ENCODE measurements around the gene CAMK2B. TPM values are rescaled to one million over a fixed set of nuclear protein-coding genes. Genes with fewer than 3 reads are reported as not detected.
A peak's percentile ranks its signal among the peaks of the same experiment; 100 is the strongest.
"Not testable (repeated sequence)": the region's sequence is repeated elsewhere in the genome, so short reads cannot be mapped to it uniquely, and the experiment has no call there.

Gene CAMK2B
- total RNA-seq, 1 donor from 2014 or later, result 0.20 TPM

DNA sequence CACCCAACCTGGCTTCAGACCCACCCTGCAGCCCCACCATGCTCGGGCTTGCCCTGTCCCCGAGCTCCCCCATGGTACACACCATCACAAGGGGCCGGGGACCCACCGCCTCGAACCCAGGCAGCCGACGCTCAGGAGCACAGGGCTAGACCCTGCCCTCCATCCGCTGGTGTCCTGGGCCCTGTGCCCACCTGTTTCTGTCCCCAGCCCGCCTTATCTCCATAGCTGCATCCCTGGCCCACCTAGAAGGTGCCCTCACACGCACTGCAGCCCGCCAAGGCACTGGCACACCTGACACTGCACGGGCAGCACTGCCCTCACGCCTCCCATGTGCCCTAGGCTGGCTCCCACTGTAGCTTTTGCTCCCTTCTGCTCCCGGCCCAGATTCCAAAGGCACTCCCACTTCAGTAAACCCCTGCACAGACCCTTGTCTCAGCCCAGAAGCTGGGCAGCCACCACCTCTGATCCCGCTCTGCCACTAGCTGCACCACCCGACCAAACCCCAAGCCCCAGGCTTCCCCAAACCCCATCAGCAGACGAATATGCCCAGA, 107.5 kb downstream of the CAMK2B start:
- DNase-seq (ENCODE audit: low read depth), result no peak

DNA sequence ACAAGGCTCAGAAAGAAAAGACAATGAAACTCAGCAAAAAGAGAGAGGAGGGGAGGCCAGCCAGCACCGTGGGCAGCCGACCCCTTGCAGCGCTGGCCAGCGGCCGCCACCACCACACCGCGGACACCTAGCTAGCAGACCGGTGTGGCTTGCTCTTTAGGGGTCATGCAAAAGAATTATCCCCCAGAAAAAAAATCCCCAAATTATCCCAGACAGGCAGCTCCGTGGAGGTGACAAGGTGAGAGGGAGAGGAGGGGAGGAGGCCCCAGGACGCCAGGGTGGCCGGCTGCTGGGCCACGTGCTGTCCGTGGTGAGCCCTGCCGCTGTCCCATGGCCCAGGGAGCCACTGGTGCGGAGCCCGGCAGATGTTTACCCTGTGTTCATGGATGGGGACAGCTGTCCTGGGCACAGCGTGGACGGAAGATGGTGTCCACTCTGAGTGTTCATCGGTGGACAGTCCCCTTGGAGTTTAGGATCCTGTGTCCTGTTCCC, 108.1 kb downstream of the CAMK2B start:
- DNase-seq (ENCODE audit: low read depth), result no peak

DNA sequence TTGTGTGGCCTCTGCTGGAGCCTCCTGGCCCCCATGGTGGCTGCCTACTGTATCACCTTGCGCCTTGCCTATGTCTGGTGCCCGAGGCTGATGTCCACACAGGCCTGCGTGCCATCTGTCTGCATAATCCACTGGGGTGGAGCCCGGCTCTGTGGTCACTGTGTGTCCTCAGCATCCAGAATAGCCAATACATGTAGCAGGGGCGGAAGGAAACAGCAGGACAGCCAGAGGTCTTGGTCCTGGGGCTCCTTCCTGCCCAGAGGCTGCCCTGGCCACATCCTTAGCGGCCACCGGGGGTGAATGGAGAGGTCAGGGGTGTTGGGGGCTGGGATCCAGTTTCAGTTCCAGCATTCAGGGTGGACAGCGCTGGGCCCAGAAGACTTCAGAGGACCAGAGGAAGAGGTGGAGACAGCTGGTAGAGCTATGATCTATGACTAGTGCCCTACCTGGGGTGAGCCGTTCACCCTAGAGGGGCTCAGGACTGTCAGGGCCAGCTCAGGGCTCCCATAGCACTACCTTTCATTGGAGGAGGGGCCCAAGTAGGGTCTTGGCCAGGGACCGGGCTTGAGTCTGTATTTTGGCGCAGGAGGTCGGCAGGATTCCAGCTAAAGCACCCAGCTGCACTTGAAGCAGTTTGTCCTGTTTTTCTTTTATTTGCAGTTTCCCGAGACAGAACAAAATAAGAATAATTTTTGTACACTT, 108.7 kb downstream of the CAMK2B start:
- DNase-seq (ENCODE audit: low read depth), result no peak

DNA sequence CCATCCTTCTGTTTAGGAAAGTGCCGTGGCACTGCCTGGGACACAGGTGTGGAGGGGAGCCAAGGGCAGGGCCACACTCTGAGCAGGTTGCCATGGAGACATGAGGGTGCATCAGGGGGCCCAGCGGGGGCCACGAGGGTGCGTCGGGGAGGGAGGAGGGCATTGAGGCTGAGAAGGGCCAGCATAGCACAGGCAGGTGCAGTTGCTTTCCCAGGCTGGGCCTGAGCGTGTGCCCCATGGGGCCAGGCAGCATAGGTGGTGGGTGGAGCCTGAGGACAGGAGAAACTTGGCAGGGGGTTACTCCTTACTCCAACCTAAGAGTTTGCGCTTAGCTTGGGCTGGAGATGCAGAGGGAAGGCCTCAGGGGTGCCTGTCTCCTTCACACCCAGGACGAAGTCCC, 109.4 kb downstream of the CAMK2B start:
- no peak for DNase-seq (ENCODE audit: low read depth)

DNA sequence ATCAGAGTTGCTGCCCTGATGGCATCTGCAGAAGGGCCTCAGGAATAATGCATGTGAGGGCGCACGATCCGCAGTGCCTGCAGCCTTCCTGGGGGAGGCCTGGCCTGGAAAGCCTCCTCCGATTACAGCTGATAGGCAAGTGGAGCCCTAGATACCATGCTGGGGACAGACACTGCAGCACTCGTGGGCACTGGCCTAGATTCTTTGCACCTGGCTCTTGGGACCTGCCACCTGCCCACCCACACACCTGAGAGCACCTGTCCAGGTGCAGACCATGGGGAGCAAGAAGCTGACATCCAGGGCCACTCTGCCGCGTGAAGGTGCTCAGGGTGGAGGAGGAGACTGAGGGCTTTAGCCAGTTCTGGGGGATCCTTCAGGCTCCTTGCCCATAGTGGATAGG, 109.9 kb downstream of the CAMK2B start:
- no peak for DNase-seq (ENCODE audit: low read depth)

DNA sequence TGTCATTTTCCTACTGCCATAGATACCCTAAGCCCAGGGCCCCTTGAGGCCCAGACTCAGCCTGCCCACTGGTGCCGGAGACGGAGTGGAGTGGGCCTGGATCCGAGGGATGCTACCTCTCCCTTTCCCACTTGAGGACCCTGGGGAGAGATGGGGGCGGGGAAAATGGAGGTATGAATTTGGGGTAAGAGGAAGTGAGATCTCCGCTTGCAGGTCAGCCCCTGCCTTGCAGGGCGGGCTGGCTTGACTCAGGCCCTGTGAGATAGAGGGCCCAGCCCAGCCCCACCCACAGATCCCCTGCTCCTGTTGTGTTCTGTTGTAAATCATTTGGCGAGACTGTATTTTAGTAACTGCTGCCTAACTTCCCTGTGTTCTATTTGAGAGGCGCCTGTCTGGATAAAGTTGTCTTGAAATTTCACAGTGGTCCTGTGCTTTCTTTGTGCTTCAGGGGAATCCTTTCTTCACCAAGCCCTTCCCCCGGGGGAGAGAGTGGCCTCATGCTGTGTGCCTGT, 111.5 kb downstream of the CAMK2B start:
- DNase-seq (ENCODE audit: low read depth), result no peak

DNA sequence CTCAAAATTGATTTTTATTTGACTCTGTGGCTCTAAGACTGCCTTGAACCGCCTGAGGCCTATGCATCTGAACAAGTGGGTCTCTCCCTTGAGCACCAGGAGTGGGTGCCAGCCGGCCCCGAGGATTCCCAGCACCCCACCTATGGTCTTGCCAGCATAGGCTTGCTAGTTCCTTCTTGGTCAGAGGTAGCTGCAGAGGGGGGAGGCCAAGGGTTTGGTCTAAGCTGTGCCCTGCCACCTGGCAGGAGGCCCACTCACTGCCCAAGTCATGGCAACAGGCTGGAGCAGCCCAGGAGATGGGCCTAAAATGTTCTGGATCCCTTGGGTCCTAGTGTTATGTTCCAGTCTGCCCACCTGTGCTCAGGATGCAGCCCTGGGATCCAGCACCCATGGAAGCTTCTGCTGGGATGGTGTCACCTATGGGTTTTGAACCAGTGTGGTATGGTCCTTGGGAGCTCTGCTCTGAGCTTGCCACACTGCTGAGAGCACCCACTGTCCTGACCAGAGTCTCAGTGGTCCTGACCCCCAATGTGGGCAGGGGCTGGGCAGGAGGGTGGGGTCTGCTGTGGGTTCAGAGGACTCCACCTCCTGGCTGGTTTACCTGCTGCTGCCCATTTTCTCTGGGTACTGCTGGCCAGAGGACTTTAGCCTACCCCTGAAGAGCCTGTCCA, 112.1 kb downstream of the CAMK2B start:
- no peak for DNase-seq (ENCODE audit: low read depth)

DNA sequence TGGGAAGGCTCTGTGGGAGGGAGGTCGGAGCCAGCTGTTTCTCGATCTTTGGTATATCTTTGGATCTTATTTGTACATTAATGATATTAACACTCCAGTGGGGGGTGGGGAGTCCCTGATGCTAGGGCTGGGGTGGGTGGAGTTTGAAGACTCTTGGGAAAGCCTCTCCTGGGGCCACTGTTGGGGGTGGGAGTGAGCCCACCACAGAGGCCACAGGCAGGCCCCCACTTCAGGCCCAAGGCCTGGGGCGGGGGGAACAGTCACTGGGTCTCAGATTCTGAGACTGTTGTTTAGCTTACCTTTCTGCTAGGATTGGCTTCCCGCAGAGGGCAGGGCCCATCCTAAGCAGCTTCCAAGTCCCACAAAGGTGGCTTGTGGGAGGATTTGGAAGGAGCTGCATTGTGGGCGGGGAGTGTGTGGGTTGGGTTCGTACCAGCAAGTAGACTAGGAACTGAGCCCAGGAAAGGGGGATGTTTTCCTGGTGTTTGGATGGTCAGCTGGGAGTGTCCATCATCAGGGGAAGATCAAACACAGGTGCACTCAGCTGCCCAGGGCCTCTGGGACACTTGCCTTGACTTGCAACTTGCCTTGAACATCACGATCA, 112.7 kb downstream of the CAMK2B start:
- no peak for DNase-seq (ENCODE audit: low read depth)

DNA sequence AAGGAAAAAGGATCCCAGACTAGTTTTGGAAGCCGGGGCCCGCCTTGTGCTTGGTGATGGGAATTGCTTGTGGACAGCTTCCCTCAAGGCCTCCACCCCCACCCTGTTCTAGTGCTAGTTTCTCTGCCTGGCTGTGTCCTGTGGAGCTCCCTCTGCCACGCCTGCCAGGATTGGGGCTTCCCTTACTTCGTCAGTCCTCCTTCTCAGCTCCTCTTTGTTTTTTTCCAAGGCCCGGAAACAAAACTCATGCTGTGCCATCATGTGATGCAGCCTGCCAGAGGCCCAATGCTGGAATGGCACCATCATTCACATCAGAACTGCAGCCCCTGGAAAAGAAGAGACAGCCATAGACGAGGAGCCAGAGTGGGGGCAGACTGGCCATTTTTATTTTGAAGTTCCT, 113.4 kb downstream of the CAMK2B start:
- DNase-seq (ENCODE audit: low read depth), result no peak

DNA sequence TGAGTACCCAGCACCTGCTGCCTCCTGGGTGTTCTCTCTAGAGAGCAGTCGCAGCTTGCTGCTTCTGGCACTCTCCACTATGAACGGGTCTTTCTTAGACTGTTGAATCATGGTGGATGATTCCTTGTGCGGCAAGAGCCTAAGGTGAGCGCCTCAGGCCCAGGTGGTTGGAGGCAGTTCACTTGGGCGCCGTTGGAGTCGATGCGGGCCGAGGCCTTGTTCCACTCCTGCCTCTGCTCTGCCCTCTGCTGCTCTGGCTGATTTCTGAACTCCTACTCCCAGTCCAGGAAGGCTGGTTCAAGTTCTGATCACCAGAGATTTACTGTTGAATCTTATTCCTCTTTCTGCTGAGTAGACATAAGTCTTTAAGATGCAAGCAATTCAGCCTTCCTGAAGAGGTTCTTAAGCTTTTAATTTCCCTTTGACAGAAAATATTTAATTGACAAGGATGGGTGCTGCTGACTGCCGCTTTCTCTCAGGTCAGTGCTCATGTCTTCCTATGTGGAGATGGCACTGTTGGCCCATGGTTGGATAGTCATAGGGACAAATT, 114.2 kb downstream of the CAMK2B start:
- DNase-seq (ENCODE audit: low read depth), result no peak

DNA sequence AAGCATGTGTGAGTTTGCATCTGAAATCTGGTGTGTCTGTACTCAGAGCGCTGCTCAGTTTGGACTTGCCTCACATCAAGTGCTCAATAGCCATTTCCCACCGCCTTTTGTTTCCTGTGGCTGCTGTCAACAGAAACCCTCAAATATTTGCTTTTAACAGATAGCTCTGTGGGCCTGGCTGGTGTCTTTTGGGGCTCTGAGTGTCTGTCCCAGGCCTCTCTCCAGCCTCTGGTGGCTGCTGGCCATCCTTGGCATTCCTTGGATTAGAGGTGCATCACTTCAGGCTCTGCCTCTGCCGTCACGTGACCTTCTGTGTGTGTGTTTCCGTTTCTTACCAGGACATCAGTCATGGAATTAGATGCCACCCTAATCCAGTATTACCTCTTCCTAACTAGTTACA, 115.3 kb downstream of the CAMK2B start:
- DNase-seq (ENCODE audit: low read depth), result no peak

DNA sequence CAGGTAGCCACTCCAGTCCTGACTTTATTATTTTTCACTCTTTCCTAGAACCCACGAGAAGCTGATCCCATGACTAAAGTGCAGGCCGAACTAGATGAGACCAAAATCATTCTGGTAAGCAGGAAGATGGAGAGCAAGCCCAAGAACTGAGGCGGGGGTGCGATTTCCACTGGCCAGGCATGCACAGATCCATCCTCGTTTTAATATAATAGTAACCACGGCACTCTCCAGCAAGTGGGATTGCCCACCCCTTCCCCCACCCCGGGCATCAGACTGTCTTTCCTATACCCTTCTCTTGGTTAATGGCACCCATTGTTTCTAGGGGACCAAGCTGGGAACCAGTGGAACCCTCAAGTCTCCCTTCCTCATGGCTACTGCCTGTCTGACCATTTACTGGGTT, 117.3 kb downstream of the CAMK2B start:
- DNase-seq (ENCODE audit: low read depth), result no peak

DNA sequence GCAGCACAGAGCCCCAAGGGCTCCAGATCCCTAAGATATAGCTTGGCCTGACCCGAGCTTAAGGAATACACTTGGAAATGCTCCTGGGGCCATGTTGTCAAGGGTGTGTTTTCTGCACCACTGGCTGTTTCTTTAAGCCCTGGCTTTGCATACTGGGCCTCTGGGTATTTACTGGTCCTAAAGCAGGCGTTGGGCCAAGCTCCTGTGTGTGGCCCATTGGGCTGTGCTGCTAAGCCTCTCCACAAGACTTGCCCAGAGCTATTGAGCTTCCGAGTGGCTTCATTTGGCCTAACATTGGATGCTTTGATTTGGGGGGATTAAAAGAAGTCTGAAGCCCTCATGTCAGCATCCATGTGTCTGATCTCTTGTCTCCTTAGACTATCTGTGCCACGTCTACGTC, 119.4 kb downstream of the CAMK2B start:
- DNase-seq (ENCODE audit: low read depth), result no peak

DNA sequence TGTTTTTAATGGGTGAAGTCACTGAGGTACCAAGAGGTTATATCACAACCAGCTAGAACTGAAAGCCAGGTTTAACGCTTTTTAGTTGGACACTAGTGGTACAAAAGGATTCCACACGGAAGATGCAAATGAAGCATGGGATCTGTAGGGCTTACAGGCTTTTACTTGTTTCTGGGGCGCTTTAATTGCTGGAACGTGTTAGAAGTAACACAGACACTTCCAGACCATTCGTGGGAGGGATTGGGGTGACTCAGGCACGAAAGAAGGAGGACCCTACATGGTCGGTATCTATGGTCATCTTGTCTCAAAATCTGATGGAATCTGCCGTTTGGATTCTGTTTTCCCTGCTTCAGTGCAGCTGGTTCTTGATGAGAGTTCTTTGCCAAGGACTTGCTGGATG, 123.6 kb downstream of the CAMK2B start:
- no peak for DNase-seq (ENCODE audit: low read depth)

DNA sequence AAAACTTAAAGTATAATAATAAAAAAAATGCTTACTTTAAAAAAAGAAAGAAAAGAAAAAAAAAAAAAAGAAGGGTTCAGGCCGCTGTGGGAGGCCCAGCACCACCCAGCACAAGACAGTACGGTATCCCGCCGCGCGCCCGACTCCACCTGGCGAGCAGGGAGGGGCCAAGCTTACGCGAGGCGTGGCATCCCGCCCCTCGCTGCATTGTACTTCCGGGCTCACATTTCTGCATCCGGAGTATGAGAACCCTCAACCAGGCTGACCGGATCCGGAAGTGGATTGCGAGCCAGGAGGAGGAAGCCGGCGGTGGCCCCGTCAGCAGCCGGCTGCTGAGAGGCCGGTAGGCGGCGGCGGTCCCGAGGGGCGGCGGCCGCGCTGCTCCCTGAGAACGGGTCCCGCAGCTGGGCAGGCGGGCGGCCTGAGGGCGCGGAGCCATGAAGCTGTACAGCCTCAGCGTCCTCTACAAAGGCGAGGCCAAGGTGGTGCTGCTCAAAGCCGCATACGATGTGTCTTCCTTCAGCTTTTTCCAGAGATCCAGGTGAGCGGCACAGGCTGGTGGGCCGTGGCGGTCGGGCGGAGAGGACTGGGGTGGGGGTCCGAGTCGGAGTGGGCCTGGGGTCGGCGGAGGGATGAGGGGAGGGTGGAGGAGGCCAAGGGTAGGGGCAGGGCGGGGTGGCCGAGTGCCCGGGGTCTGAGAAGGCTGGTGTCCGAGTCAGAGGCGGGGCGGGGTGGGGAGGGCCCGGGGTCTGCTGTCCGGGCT, 124.5 kb downstream of the CAMK2B start, which contains the start of gene YKT6:
YKT6 (plus strand) TSS at position 280 of the 763 bp plus-strand sequence; CDS start at position 438, 158 bp downstream.
- DNase-seq (ENCODE audit: low read depth), result peak; percentile 90

DNA sequence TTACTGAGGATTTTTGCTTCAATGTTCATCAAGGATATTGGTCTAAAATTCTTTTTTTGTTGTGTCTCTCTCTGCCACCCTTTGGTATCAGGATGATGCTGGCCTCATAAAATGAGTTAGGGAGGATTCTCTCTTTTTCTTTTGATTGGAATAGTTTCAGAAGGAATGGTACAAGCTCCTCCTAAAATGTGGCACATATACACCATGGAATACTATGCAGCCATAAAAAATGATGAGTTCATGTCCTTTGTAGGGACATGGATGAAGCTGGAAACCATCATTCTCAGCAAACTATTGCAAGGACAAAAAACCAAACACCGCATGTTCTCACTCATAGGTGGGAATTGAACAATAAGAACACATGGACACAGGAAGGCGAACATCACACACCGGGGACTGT, 125.2 kb downstream of the CAMK2B start:
- DNase-seq (ENCODE audit: low read depth), result not testable (repeated sequence)

DNA sequence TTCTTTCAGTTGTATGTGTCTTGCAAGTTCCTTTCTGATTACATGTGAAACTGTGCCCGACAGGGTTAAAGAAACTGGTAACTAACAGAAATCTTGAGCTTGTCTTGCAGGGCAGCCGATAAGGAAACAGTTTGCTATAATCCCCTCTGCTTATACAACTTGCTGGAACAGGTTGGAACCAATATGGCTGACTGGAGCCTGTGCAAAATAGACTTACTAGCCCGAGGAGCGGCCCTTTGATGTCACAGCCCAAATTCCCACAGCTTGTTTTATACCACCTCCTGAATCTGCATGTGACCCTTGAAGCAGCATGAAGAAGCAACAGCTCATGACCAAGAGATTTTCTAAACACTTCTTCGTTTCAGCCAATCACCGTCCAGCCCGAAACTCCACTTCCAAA, 127.9 kb downstream of the CAMK2B start:
- DNase-seq (ENCODE audit: low read depth), result no peak

DNA sequence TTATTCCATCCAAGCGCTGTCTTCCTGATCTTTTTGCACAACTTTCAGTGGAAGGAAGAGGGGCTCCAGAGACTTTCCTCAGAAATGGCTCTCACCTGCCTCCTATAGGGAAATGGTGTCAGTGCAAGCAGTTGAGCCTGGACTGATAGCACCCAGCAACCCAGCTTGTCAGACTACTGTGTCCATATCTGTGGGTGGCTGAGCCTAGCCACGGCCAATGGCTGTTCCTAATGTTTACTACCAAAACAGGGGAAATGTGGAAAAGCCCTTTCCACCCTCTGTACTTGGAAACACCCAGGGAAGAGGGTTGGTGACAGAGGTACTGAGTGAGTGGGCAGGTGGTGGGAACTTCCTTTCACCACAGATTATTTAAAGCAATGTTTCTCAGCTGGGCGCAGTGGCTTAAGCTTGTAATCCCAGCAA, 128.9 kb downstream of the CAMK2B start:
- DNase-seq (ENCODE audit: low read depth), result peak; percentile 49

DNA sequence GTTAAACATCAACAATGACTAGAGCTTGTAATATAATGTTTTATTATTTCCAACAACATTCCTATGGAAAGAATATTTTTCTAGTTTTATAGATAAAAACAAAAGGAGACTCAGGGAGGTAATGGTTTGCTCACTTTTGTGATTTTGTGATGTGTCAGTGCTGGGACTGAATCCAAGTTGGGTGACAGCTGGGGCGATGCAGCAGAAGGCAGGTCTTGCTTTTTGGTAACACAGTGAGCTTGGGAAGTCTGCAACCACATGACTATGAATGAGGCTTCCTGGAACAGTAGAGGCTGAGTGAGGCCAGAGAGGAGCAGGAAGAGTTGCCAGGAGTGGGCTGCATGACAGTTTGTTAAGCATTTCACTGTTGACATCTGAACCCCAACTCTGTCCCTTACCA, 129.5 kb downstream of the CAMK2B start:
- DNase-seq (ENCODE audit: low read depth), result no peak

DNA sequence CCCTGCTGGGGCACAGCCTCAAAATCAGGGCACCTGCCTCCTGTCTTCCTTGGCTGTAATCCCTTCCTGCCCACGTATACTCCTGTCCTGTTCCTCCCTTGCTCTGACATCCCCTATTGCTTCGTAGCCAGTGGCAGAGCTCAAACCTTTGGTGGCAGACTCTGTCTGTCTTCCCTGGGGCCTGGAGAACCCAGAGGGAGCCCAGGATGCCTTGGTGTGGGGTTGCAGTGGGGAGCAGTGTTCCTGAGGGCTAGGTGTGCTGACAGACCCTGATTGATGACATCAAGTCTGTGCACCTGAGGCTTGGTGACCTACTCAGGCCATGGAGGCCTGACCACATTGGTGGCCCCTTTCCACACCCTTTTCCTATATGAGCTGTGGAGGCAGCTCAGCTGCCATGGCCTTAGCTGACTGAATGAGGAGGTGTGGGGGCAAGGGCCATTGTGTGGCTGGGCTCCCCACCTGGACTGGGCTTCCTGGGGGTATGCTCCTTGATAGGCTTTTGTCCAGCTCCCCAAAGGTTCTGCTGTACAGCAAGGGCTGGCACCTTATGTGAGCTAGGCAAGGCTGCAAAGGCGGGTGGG, 130.7 kb downstream of the CAMK2B start:
- DNase-seq (ENCODE audit: low read depth), result no peak

DNA sequence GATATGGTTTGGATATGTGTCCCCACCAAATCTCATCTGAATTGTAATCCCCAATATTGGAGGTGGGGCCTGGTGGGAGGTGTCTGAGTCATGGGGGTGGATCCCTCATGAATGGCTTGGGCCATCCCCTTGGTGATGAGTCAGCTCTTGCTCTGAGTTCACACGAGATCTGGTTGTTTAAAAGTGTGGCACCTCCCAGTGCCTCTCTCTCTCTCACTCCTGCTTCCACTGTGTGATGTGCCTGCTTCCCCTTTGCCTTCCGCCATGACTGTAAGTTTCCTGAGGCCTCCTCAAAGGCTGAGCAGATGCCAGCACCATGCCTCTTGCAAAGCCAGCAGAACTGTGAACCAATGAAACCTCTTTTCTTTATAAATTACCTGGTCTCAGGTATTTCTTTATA, 131.3 kb downstream of the CAMK2B start:
- peak; percentile 38 for DNase-seq (ENCODE audit: low read depth)

All from renal cortical epithelial cell (primary cell).